HuH-7 (cell line): ENCODE data around the gene IL7R.

Source experiments
- DNase-seq: peaks from one replicate; pipeline ENCODE4 v3.0.0; 2011; ENCODE audit warnings: low spot score

Gene IL7R

GRCh38 chr5:35908814-35909213 is 52.1 kb downstream of the IL7R start:
- DNase-seq = no peak

GRCh38 chr5:35919191-35919590 is 62.5 kb downstream of the IL7R start:
- DNase-seq = no peak

DNA sequence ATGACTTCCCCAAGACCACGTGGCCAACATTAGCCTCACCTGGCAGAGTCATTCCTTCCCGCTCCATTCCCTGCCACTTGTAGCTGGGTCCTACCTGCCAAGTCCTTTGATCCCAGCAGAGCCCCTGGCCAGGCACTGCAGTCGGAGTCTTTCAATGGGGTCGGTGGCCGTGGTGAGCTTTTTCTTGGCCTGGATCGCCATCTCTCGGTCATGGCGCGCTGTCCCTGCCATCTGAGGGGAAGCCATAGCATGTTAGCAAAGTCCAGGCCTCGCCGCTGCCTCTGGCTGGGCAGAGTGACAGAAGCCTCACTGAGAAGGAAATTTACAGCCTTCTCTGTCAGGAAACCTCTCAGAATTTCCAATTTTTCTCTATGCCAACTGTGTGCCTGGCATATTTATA is 64.2 kb downstream of the IL7R start:
- DNase-seq = peak; percentile 71

DNA sequence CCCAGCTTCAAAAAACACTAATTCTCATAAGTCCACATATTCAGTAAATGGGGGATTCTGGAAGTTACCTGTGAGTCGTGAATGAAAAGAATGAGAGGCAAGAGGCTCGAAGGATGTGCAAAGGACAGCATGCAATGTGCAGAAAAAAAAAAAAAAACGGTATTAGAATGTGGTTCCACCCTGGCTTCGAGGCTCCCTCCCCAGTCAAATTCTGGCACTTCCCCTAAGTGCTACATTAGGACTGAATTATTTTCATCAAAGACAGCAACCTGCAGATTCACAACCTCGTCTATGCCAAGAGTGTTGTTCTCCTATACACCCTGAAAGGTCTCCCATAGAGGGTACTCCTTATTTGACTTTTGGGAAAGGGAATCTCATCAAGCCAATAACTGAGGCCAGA is 65.2 kb downstream of the IL7R start:
- DNase-seq = no peak

DNA sequence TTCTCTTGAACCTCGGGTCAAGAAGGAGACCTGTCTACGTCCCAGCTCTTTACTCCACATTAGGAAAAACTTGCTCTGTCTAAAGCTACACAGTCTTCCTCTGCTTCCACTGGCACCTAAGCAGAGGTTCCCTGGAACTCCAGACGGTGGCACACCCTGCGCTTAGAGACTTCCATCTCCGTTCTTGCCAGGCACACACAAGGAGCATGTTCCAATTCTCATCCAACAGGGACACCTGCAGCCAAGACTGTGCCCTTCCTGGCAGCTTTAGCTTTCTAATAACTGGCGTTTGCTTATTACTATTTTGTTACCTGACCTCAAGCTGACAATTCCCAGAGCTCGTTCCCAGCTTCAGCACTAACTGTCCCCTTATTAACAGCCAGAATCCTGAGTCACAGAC is 65.8 kb downstream of the IL7R start:
- no peak for DNase-seq

DNA sequence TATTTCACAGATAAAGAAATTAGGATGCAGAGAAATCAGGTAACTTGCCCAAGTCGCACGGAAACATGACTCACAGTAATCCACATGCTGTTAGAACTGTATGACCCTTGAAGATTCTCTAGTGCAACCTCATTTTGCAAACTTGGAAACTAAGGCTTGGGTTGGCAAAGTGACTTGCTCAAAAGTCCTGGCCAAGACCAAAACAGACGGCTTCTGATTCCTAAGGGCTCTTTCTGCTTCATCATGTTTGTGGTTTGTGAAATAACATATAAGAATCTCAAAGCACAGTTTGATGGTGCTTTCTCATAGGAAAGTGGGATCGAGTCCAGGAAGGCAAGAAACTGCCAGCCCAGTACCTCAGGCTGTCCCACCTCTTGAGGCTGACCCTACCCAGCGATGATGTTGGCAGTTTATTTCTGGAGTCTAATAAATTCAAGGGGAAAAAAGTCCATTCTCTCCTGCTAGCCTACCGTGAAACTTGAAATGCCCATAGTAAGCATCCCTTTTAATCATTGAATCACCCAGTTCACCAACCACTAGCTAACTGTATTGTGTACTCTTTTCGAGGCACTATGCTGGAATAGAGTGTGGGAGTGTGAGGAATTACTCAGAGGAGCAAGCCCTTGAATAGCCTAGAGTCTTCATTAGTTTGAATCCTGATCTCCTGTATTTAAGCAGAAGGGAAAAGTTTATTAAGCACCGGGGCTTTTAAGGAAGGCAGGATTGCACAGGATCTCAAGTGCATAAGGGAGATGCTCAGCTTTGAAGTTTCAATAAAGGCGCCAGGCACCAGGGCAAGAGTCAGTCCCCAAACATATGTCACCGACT is 67.6 kb downstream of the IL7R start:
- no peak for DNase-seq

DNA sequence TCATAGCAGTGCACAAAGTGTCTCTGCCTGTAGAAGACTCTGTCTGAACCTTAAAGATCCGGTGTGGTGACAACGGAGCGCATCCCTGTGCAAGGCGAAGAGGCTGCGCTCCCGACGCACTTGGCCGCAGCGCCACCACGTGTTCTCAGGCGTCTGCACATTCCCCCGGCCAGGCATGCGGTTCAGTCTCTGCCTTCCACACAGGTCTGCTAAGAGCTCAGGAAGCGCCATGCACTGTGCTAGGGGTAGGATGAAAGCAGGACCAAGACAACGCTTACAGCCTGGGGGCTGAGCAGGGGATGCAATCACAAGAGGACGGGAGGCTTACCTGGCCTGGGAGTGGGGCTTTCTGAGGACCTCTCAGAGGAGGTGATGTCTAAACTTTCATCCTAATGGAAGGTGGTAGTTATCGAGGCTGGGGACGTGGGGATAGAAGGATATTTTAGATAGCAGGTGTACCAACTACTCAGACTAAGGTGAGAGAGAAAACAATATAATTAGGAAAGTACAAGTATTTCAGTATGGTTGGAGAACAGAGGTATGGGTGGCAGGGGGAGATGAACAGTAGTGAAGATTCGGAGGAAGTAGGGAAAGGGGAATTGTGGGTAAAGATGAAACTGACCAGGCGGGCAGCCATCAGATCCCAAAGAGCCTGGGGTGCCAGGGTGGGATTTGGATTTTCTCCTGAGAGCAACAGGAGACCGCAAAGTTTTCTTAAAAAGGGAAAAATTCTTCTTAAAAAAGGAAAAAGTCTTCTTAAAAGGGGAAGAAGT is 68.4 kb downstream of the IL7R start:
- DNase-seq = peak; percentile 76

- peak; percentile 61 for DNase-seq
Observed at GRCh38 chr5:35926389-35927051, 69.8 kb downstream of the IL7R start.
